GM21528 (cell line): ENCODE results near the gene CRKL.

Experiments used
- ATAC-seq: cut with Tn5 transposase; IDR thresholded peaks from one replicate; pipeline ENCODE4 v1.9.1; 2021; ENCODE audit warnings: mild to moderate bottlenecking, moderate library complexity; ENCODE audit not compliant: unreplicated experiment, low FRiP score

Gene CRKL

GRCh38 chr22:20949698-20950183 is 32.5 kb downstream of the CRKL start:
- no peak for ATAC-seq

- ATAC-seq = no peak
Measured at GRCh38 chr22:20951151-20951931, 34.1 kb downstream of the CRKL start.

GRCh38 chr22:20951932-20952380 is 34.7 kb downstream of the CRKL start:
- no peak for ATAC-seq

- no peak for ATAC-seq
Measured at GRCh38 chr22:20952544-20953341, 35.5 kb downstream of the CRKL start.

- ATAC-seq = no peak
Measured at GRCh38 chr22:20953342-20953608, 36.1 kb downstream of the CRKL start.

GRCh38 chr22:20953668-20954500 is 36.7 kb downstream of the CRKL start:
- no peak for ATAC-seq

- ATAC-seq = no peak
Measured at GRCh38 chr22:20955548-20955947, 38.3 kb downstream of the CRKL start.

- no peak for ATAC-seq
Measured at GRCh38 chr22:20956258-20957101, 39.3 kb downstream of the CRKL start.

- no peak for ATAC-seq
Measured at GRCh38 chr22:20957102-20957682, 40.0 kb downstream of the CRKL start.

- ATAC-seq = no peak
Measured at GRCh38 chr22:20957683-20958431, 40.6 kb downstream of the CRKL start.

GRCh38 chr22:20959578-20960461 is 42.6 kb downstream of the CRKL start:
- no peak for ATAC-seq

- no peak for ATAC-seq
Measured at GRCh38 chr22:20960609-20961008, 43.4 kb downstream of the CRKL start.

GRCh38 chr22:20962491-20962945 is 45.3 kb downstream of the CRKL start:
- ATAC-seq = no peak

- ATAC-seq = no peak
Measured at GRCh38 chr22:20963201-20964052, 46.2 kb downstream of the CRKL start.

- ATAC-seq = no peak
Measured at GRCh38 chr22:20964090-20964798, 47.0 kb downstream of the CRKL start.

GRCh38 chr22:20964799-20965103 is 47.5 kb downstream of the CRKL start:
- ATAC-seq = no peak
